Measurements from ENCODE around the gene SLC44A2. TPM values are rescaled to one million over a fixed set of nuclear protein-coding genes. Genes with fewer than 3 reads are reported as not detected.
"Not testable (repeated sequence)": the region's sequence is repeated elsewhere in the genome, so short reads cannot be mapped to it uniquely, and the experiment has no call there.

Gene SLC44A2
- total RNA-seq, 1 donor from 2014 or later = 71.8 TPM

DNA sequence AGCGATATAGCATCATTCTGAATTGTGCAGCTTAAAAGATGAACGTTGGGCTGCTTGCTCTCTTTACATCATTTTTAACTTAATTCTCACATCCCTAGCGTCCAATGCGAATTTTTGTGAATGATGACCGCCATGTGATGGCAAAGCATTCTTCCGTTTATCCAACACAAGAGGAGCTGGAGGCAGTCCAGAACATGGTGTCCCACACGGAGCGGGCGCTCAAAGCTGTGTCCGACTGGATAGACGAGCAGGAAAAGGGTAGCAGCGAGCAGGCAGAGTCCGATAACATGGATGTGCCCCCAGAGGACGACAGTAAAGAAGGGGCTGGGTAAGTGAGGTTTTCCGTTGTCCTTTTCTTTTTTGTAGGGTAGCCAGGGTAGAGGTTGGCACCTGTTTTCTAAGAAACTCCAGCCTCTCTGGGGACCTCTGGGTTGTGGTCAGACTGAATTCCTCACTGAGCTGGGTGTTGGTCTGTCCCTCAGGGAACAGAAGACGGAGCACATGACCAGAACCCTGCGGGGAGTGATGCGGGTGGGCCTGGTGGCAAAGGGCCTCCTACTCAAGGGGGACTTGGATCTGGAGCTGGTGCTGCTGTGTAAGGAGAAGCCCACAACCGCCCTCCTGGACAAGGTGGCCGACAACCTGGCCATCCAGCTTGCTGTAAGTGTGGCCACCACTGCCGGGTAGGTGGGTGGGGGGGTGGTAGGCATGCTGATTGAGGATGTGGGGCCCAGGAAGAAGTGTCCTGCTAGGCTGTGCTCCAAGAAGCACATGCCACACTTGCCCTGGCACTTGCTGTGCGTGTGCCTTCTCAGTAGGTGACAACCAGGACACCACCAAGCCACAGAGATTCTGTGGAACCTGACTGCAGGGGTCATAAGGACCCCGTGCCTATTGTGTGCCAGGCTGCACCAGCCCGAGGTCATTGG is 45.8 kb downstream of the SLC44A2 start:
- peak; percentile 42 for ATAC-seq
- intact Hi-C loops (cut with micrococcal nuclease) = no loop called here
- DNase-seq = no peak

DNA sequence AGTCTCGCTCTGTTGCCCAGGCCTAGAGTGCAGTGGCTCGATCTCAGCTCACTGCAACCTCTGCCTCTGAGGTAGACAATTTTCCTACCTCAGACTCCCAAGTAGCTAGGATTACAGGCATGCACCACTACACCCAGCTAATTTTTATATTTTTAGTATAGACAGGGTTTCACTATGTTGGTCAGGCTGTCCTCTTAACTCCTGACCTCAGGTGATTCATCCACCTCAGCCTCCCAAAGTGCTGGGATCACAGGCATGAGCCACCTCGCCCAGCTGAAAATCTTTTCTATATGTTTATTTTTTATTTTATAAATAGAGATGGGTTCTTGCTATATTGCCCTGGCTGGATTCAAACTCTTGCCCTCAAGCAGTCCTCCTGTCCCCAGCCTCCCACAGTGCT is 46.6 kb downstream of the SLC44A2 start:
- intact Hi-C loops (cut with micrococcal nuclease); ATAC-seq; DNase-seq: not testable (repeated sequence)

DNA sequence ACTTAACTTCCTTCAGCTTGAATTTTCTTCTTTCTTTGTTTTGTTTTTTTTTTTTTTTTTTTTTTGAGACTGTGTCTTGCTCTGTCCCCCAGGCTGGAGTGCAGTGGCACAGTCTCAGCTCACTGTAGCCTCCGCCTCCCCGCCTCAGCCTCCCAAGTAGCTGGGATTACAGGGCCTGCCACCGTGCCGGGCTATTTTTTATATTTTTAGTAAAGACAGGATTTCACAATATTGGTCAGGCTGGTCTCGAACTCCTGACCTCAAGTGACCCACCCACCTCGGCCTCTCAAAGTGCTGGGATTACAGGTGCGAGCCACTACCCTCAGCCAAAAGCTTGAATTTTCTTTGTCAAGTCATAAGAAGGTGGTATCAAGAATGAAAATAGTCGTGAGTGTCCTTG is 49.9 kb downstream of the SLC44A2 start:
- DNase-seq; ATAC-seq; intact Hi-C loops (cut with micrococcal nuclease): not testable (repeated sequence)

- intact Hi-C loops (cut with micrococcal nuclease) = no loop called here
- ATAC-seq (no peak), DNase-seq (peak; percentile 23)
These were observed 52.4 kb downstream of the SLC44A2 start for GRCh38 chr19:10677751-10678150.

GRCh38 chr19:10678813-10679212 is 53.5 kb downstream of the SLC44A2 start:
- ATAC-seq (no peak), DNase-seq (peak; percentile 16)
- intact Hi-C loops (cut with micrococcal nuclease) = no loop called here

GRCh38 chr19:10679743-10680142 is 54.4 kb downstream of the SLC44A2 start:
- DNase-seq (peak; percentile 27), ATAC-seq (peak; percentile 36)
- intact Hi-C loops (cut with micrococcal nuclease) = no loop called here

GRCh38 chr19:10680545-10681135 is 55.3 kb downstream of the SLC44A2 start:
- intact Hi-C loops (cut with micrococcal nuclease) = no loop called here
- DNase-seq (no peak), ATAC-seq (no peak)

- DNase-seq (no peak), ATAC-seq (no peak)
- intact Hi-C loops (cut with micrococcal nuclease) = no loop called here
These were observed 56.3 kb downstream of the SLC44A2 start for GRCh38 chr19:10681658-10682057.

GRCh38 chr19:10682397-10683063 is 57.2 kb downstream of the SLC44A2 start:
- DNase-seq (no peak), ATAC-seq (no peak)
- intact Hi-C loops (cut with micrococcal nuclease) = no loop called here

GRCh38 chr19:10683064-10683426 is 57.7 kb downstream of the SLC44A2 start:
- intact Hi-C loops (cut with micrococcal nuclease) = no loop called here
- DNase-seq (no peak), ATAC-seq (no peak)

- ATAC-seq (no peak), DNase-seq (no peak)
- intact Hi-C loops (cut with micrococcal nuclease) = no loop called here
These were observed 58.2 kb downstream of the SLC44A2 start for GRCh38 chr19:10683582-10683981.

DNA sequence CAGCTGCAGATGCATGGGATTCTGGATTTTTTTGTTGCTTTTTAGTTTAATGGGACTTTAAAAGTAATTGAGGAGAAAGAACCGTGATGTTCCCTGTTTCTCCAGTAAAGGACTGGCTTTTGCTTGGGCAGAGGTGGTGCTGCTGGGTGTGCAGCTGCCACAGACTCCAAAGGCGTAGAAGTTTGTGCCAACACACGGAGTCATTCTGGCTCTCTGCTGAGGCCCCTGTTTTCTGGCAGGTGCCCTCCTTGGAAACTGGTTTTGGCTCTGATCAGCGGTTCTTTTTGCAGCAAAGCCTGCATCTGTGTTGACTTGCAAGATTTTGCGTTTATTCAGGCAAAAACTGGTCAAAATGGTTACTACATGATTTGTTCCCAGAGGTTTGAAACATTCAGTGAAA is 59.9 kb downstream of the SLC44A2 start:
- DNase-seq (no peak), ATAC-seq (no peak)
- intact Hi-C loops (cut with micrococcal nuclease) = no loop called here

DNA sequence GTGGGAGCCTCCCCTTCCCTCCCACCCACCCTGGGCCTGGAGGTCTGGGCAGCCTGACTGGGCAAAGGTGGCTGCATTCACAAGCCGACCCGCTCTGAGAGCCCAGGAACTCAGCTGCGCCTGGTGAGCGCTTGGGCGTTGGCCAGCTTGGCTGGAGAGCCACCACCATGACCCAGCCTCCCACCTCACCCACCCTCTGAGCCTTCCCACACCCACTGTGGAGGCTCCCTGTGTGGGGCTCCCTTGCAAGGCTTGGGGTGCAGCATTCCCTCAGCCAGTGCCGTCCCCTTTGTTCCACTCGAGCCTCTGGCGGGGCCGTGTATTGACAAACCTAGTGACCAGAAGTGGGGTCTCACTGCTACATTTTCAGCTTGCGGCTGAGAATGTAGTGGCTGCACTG is 60.8 kb downstream of the SLC44A2 start:
- ATAC-seq (no peak), DNase-seq (no peak)
- intact Hi-C loops (cut with micrococcal nuclease) = no loop called here

- intact Hi-C loops (cut with micrococcal nuclease) = no loop called here
- ATAC-seq (peak; percentile 84), DNase-seq (peak; percentile 84)
These were observed 61.5 kb downstream of the SLC44A2 start for GRCh38 chr19:10686661-10687517.

DNA sequence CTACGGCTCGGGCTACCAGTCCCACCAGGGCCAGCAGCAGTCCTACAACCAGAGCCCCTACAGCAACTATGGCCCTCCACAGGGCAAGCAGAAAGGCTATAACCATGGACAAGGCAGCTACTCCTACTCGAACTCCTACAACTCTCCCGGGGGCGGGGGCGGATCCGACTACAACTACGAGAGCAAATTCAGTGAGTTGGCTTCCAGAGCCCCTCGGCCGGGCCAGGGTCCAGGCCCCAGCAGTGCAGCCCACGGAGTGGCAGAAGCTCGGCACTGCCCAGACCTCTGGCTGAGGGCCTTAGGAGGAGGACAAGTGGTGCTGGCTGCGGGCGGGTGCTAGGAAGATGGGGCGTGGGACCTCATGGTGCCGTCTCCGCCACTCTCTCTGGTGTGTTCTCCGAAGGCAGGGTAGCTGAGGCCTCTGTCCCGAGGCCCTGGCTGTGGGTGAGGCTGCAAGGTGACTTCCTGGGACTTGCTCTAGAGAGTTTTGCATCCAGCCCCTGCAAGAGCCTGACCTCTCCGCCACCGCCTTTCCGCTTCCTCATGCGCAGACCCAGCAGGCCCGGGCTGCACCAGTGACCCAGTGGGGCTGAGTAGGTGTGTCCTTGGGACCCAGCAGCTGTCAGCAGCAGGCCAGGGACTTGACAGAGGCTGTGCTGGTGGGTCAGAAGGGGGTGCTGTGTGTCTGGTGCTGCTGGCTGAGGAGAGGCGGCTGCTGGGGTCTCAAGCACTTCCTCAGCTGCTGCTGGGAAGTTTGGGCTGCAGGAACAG is 62.4 kb downstream of the SLC44A2 start:
- intact Hi-C loops (cut with micrococcal nuclease) = no loop called here
- DNase-seq = no peak
- no peak for ATAC-seq

DNA sequence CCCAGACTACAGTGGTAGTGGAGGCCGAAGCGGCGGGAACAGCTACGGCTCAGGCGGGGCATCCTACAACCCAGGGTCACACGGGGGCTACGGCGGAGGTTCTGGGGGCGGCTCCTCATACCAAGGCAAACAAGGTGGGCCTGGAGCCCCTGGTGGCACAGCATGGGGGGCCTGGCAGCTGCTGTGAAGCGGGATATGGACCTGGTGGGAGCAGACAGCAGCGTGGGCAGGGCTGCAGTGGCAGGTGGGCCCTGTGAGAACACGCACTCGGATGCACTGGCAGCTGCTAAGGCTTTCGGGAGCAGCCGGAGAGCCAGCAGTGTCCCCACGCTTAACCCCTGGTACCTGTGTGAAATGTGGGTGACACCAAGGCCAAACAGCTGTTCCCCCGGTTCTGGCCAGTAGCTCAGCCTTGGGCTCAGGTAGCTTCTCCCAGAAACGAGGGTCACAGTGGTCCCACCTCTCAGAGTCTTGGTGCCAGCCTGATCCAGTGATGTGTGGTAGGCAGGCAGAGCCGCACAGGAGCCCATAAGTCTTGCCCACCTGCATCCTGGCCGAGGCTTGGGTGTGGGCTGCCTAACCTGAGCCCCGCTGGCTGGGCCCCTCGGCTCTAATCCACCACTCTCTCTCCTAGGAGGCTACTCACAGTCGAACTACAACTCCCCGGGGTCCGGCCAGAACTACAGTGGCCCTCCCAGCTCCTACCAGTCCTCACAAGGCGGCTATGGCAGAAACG is 63.4 kb downstream of the SLC44A2 start:
- ATAC-seq = no peak
- intact Hi-C loops (cut with micrococcal nuclease) = no loop called here
- DNase-seq = no peak

- intact Hi-C loops (cut with micrococcal nuclease) = no loop called here
These were observed 65.0 kb downstream of the SLC44A2 start for GRCh38 chr19:10690341-10690781.

More at GRCh38 chr19:10690341-10690781, 65.0 kb downstream of the SLC44A2 start:
- DNase-seq = no peak
- no peak for ATAC-seq

Data from left ventricle myocardium superior (tissue), 1 donor.